Measurements from ENCODE around the gene PCYT2.

GRCh38 chr17:81891303-81891552 is 20.0 kb downstream of the PCYT2 start:
- TF ChIP-seq, protein P1, sequence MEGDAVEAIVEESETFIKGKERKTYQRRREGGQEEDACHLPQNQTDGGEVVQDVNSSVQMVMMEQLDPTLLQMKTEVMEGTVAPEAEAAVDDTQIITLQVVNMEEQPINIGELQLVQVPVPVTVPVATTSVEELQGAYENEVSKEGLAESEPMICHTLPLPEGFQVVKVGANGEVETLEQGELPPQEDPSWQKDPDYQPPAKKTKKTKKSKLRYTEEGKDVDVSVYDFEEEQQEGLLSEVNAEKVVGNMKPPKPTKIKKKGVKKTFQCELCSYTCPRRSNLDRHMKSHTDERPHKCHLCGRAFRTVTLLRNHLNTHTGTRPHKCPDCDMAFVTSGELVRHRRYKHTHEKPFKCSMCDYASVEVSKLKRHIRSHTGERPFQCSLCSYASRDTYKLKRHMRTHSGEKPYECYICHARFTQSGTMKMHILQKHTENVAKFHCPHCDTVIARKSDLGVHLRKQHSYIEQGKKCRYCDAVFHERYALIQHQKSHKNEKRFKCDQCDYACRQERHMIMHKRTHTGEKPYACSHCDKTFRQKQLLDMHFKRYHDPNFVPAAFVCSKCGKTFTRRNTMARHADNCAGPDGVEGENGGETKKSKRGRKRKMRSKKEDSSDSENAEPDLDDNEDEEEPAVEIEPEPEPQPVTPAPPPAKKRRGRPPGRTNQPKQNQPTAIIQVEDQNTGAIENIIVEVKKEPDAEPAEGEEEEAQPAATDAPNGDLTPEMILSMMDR (IDR thresholded peaks at IDR 0.05) = no peak
- TF ChIP-seq EZH2 (IDR thresholded peaks at IDR 0.05; ENCODE audit: borderline replicate concordance, insufficient read depth, low read depth, low read length, poor library complexity, severe bottlenecking) = no peak
